KOPT-K1 (cell line): ENCODE data around the gene PCSK5.

Experiments used
- H3K27ac ChIP-seq: fragments of 200-600 bp; sonication (generic); 2 replicates; pipeline ENCODE4 v1.5.1; 2016; ENCODE audit warnings: antibody characterized with exemption, mild to moderate bottlenecking, low read depth, low read length; ENCODE audit not compliant: poor library complexity, severe bottlenecking
- H3K36me3 ChIP-seq: fragments of 200-600 bp; sonication (generic); 2 replicates; pipeline ENCODE4 v1.5.1; 2017; ENCODE audit warnings: antibody characterized with exemption, mild to moderate bottlenecking, low read length, moderate library complexity; ENCODE audit not compliant: insufficient read depth
- H3K9me3 ChIP-seq: fragments of 200-600 bp; sonication (generic); 2 replicates; pipeline ENCODE4 v1.5.1; 2017; ENCODE audit warnings: antibody characterized with exemption, low read length, mild to moderate bottlenecking; ENCODE audit not compliant: insufficient read depth, poor library complexity, severe bottlenecking

The PCSK5 gene

DNA sequence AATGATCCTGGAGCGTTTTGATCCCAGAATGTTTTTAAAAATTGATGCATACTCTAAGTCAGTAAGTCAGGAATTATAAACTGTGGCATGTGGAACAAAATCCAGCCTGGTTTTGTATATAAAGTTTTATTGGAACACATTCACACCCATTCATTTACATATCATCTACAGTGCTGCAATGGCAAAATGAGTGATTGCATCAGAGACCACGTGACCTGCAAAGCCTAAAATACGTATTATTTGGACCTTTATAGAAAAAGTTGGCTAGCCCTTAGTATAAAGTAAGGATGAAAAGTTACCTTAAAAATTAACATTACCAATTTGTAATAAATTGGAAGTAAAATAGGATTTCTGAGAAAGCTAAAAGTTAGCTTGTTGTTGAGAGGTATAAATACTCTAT is 95.0 kb downstream of the PCSK5 start:
- Histone ChIP-seq H3K36me3 (no peaks in the 10 kb centered on the region), H3K9me3 (no peaks in the 10 kb centered on the region), H3K27ac (no peak overlapping the region)

- Histone ChIP-seq H3K9me3 (no peaks in the 10 kb centered on the region), H3K36me3 (no peaks in the 10 kb centered on the region), H3K27ac (no peak overlapping the region)
Measured at GRCh38 chr9:75988663-75989062, 98.2 kb downstream of the PCSK5 start.

DNA sequence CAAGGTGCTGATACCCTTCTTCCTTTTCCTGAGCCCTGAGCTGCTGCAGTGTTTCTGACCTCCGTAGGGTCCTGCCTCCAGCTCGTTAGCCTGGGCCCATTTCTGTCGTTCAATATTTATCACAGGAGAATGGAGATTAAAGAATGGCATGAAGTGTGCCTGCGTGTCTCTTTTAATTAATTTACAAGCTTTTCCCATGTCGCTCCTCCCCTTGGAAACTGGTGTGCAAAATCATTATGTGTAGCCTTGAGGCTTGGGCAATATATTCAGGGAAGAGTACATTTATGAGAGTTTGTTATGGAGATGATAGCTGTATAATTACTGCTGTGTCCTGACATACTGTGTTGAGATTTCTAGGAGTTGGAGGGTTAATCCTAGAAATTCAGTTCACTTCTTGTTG is 99.7 kb downstream of the PCSK5 start:
- no peaks in the 10 kb centered on the region for H3K9me3 ChIP-seq
- H3K27ac ChIP-seq: no peak overlapping the region
- no peaks in the 10 kb centered on the region for H3K36me3 ChIP-seq

GRCh38 chr9:75990576-75991304 is 100.3 kb downstream of the PCSK5 start:
- Histone ChIP-seq H3K27ac (no peak overlapping the region), H3K9me3 (no peaks in the 10 kb centered on the region)

DNA sequence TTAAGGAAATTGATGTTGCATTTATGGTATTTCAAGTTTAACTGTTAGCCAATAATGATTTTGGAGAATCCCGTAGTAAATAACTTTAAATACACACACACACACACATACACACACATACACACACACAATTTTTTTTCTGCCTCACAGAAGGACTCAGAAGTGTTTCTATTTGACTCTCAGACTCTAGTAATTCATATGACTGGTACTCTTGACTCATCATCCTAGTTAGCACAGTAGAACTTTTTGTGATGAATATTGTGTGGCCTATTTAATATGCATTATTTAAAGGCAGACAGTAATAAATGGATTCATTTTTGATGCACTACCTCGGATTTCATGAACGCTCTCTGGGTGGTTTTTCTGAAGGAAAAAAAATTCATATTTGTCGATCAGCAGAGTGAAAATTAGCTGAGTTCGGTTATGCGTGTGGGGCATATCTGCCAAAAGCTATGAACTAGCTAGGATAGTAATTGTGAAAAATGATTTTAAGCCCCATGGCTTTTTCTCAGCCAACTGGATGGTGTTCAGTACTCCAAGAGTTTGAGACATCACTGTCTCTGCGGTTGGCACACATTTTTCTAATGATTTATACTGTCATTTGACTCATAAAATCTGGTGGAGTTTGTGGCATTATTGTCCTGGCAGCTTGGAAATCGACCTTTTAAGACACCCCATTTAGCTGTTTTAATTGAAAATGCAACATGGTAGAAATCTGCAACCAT is 102.2 kb downstream of the PCSK5 start:
- Histone ChIP-seq H3K36me3 (no peaks in the 10 kb centered on the region), H3K9me3 (no peaks in the 10 kb centered on the region), H3K27ac (no peak overlapping the region)

More at GRCh38 chr9:75990576-75991304, 100.3 kb downstream of the PCSK5 start:
- no peaks in the 10 kb centered on the region for H3K36me3 ChIP-seq

DNA sequence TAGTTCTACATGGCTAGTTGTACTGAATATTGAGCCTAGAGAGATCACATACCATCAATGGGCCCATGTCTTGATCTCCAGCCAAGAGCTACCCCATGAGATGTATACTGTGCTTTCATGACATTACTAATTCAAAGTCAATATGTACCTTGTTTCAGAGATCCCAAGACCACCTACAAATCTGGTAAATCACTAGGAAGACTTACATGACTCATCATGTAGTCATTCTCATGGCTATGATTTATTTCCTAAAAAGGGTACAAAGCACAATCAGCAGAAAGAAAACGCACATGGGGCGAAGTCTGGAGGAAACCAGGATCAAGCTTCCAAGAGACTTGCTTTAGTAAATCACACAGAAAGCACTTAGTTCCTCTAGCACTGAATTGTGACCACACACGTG is 103.0 kb downstream of the PCSK5 start:
- H3K36me3 ChIP-seq: no peaks in the 10 kb centered on the region
- no peak overlapping the region for H3K27ac ChIP-seq
- H3K9me3 ChIP-seq: no peaks in the 10 kb centered on the region

GRCh38 chr9:75995066-75995465 is 104.6 kb downstream of the PCSK5 start:
- Histone ChIP-seq H3K27ac (no peak overlapping the region), H3K36me3 (no peaks in the 10 kb centered on the region)

GRCh38 chr9:75996726-75997125 is 106.3 kb downstream of the PCSK5 start:
- Histone ChIP-seq H3K27ac (no peak overlapping the region), H3K9me3 (no peaks in the 10 kb centered on the region), H3K36me3 (no peaks in the 10 kb centered on the region)

More at GRCh38 chr9:75995066-75995465, 104.6 kb downstream of the PCSK5 start:
- H3K9me3 ChIP-seq: no peaks in the 10 kb centered on the region

- H3K36me3 ChIP-seq: no peaks in the 10 kb centered on the region
- H3K27ac ChIP-seq: no peak overlapping the region
- no peaks in the 10 kb centered on the region for H3K9me3 ChIP-seq
Measured at GRCh38 chr9:75997206-75997605, 106.7 kb downstream of the PCSK5 start.

DNA sequence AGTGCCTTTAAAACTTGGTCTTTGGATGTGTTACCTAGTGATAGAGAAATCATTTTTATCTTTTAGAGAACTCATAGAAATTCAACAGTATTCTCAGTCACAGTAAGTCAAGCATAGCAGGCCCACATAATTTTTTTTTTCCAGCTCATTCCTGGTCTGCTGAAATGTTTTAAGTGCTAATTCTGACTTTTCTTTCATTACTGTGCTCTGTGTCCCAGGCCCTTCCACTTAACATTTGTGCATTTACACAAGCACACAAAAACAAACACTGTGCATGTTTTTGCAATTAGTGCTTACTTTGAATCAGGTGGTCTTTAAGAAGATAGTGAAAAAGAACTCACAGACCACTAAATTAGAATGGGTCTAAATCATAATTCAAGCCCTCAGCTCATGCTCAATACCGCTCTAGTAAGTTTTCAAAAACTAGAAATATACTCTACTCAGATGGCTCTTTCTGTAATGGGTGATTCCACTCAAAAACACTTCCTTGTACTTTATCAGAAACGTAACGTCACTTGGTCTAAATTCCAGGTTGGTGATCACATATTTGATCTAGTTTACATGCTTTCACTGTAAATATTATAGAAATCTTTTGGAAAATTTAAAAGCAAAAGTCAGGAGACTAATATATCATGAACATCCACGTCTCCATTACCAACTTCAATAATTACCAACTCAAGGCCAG is 107.8 kb downstream of the PCSK5 start:
- Histone ChIP-seq H3K9me3 (no peaks in the 10 kb centered on the region), H3K36me3 (no peaks in the 10 kb centered on the region), H3K27ac (no peak overlapping the region)

- no peak overlapping the region for H3K27ac ChIP-seq
- H3K9me3 ChIP-seq: no peaks in the 10 kb centered on the region
- H3K36me3 ChIP-seq: no peaks in the 10 kb centered on the region
Measured at GRCh38 chr9:76001459-76001858, 111.0 kb downstream of the PCSK5 start.

DNA sequence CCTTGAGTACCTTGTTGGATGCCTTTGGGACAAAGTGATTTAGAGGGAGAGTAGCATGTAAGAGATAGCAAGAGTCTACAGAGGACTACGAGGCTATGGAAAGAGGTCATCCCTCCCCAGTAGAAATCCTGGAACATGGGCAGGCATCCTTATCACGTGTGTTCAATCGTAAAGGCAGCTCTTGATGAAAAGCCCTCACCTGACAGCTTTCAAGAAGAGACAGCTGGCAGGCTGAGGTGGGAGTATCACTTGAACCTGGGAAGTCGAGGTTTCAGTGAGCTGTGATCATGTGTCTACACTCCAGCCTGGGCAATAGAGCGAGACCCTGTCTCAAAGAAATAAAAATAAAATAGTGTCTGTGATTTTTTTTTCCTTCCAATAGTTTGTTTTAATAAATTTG is 112.6 kb downstream of the PCSK5 start:
- Histone ChIP-seq H3K36me3 (no peaks in the 10 kb centered on the region), H3K27ac (no peak overlapping the region), H3K9me3 (no peaks in the 10 kb centered on the region)

DNA sequence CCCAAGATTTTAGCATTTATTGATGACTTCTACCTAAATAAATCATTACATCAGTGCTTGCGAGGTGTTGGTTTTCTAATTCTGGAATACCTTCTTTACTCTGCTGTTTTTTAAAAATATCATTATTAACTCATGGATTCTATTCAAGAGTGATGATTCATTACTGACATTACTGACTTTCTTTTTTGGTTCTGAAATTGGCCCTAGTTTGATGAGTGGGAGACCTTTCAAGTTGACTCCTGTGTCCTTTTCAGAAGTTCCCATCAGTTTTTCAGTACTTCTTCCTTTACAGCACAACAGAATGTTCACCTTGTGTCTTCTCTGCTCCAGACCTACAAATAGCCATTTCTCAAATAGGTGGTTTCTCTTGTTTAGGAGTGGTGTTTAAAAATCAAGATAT is 114.1 kb downstream of the PCSK5 start:
- Histone ChIP-seq H3K9me3 (no peaks in the 10 kb centered on the region), H3K27ac (no peak overlapping the region), H3K36me3 (no peaks in the 10 kb centered on the region)

- no peaks in the 10 kb centered on the region for H3K9me3 ChIP-seq
- H3K27ac ChIP-seq: no peak overlapping the region
- H3K36me3 ChIP-seq: no peaks in the 10 kb centered on the region
Measured at GRCh38 chr9:76007935-76008334, 117.5 kb downstream of the PCSK5 start.

DNA sequence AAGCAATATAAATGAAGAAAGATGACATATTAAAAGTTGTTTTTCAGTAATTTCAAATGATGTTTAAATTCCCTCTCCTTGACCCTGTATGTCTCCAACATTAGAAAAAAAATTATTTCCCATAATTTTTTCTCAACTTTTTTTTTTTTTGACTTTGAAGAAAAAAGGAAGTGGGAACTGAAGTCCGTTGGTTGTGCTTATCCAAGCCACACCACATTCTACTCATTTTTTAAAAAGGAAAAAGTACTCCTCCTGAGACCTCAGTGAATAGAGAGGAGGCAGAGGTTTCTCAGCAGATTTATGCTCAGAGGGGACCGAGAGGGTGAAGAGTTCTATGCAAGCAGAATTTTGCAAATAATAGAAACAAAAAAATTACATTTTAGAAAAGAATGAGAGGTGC is 123.3 kb downstream of the PCSK5 start:
- no peak overlapping the region for H3K27ac ChIP-seq
- H3K9me3 ChIP-seq: no peaks in the 10 kb centered on the region
- H3K36me3 ChIP-seq: no peaks in the 10 kb centered on the region
